ENCODE results near the gene PCNX1.
"Not testable (repeated sequence)": the region's sequence is repeated elsewhere in the genome, so short reads cannot be mapped to it uniquely, and the experiment has no call there.

Gene PCNX1

GRCh38 chr14:70917633-70918032, 10.4 kb downstream of the PCNX1 start:
- DNase-seq = no peak

- no peak for DNase-seq
These were observed 12.5 kb downstream of the PCNX1 start for GRCh38 chr14:70919774-70920173.

- no peak for DNase-seq
These were observed 13.3 kb downstream of the PCNX1 start for GRCh38 chr14:70920608-70921007.

GRCh38 chr14:70921669-70922068, 14.4 kb downstream of the PCNX1 start:
- DNase-seq = no peak

GRCh38 chr14:70924521-70924920, 17.3 kb downstream of the PCNX1 start:
- DNase-seq = no peak

GRCh38 chr14:70926235-70926830, 19.1 kb downstream of the PCNX1 start:
- DNase-seq = no peak

GRCh38 chr14:70931008-70931407, 23.7 kb downstream of the PCNX1 start:
- no peak for DNase-seq

- no peak for DNase-seq
These were observed 26.8 kb downstream of the PCNX1 start for GRCh38 chr14:70934084-70934483.

GRCh38 chr14:70934502-70935134, 27.4 kb downstream of the PCNX1 start:
- DNase-seq = no peak

- DNase-seq = no peak
These were observed 27.9 kb downstream of the PCNX1 start for GRCh38 chr14:70935135-70935534.

- DNase-seq = not testable (repeated sequence)
These were observed 32.4 kb downstream of the PCNX1 start for GRCh38 chr14:70939693-70940092.

- not testable (repeated sequence) for DNase-seq
These were observed 34.5 kb downstream of the PCNX1 start for GRCh38 chr14:70941637-70942341.

- DNase-seq = no peak
These were observed 35.1 kb downstream of the PCNX1 start for GRCh38 chr14:70942342-70942706.

- DNase-seq = not testable (repeated sequence)
These were observed 35.5 kb downstream of the PCNX1 start for GRCh38 chr14:70942721-70943120.

- DNase-seq = no peak
These were observed 36.6 kb downstream of the PCNX1 start for GRCh38 chr14:70943838-70944237.

GRCh38 chr14:70947739-70948138, 40.5 kb downstream of the PCNX1 start:
- no peak for DNase-seq

- no peak for DNase-seq
These were observed 45.2 kb downstream of the PCNX1 start for GRCh38 chr14:70952485-70952884.

- no peak for DNase-seq
These were observed 46.8 kb downstream of the PCNX1 start for GRCh38 chr14:70954068-70954467.

- no peak for DNase-seq
These were observed 48.6 kb downstream of the PCNX1 start for GRCh38 chr14:70955543-70956480.

- DNase-seq = no peak
These were observed 49.3 kb downstream of the PCNX1 start for GRCh38 chr14:70956511-70956910.

- no peak for DNase-seq
These were observed 50.5 kb downstream of the PCNX1 start for GRCh38 chr14:70957710-70958109.

- no peak for DNase-seq
These were observed 55.7 kb downstream of the PCNX1 start for GRCh38 chr14:70962935-70963334.

- no peak for DNase-seq
These were observed 57.2 kb downstream of the PCNX1 start for GRCh38 chr14:70964492-70964891.
